ENCODE measurements around the gene KLHL2. TPM values are rescaled to one million over a fixed set of nuclear protein-coding genes. Genes with fewer than 3 reads are reported as not detected.

The KLHL2 gene
- total RNA-seq, 1 experiment from 2014 or later: 23.7 TPM

DNA sequence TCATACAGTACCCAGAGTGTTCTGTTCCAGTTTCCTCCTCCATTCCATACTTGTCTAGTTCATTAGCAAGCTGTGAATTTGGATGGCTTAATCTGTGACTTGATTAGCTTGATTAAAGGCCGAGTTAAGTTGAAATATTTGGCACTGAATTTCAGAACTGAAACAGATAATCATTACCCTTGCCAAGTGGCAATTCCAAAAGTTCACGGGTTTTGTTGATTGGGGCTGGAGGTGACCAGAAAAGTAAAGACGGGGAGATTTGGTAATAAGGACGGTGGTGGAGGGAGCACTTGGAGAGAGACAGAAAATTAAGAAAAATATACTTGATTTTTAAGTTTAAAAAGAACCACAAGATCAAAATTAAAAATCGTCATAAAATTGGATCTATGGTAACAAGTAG lies 21.9 kb upstream of the KLHL2 start:
- H3K9me3 ChIP-seq (ENCODE audit: low read depth, low read length, poor library complexity, severe bottlenecking): no peaks in the 10 kb centered on the region
- CTCF ChIA-PET: interaction anchor here (0.7 kb wide), 1 partner anchor 13 kb away, joined by 3 read pairs; no protein-coding TSS in a partner anchor
- no peaks in the 10 kb centered on the region for H3K27me3 ChIP-seq (replicated peaks; ENCODE audit: insufficient read depth, low read depth, low read length, poor library complexity)
- no peak overlapping the region for H3K4me3 ChIP-seq (ENCODE audit: low read depth, low read length, poor library complexity, severe bottlenecking)
- TF ChIP-seq, protein P1, sequence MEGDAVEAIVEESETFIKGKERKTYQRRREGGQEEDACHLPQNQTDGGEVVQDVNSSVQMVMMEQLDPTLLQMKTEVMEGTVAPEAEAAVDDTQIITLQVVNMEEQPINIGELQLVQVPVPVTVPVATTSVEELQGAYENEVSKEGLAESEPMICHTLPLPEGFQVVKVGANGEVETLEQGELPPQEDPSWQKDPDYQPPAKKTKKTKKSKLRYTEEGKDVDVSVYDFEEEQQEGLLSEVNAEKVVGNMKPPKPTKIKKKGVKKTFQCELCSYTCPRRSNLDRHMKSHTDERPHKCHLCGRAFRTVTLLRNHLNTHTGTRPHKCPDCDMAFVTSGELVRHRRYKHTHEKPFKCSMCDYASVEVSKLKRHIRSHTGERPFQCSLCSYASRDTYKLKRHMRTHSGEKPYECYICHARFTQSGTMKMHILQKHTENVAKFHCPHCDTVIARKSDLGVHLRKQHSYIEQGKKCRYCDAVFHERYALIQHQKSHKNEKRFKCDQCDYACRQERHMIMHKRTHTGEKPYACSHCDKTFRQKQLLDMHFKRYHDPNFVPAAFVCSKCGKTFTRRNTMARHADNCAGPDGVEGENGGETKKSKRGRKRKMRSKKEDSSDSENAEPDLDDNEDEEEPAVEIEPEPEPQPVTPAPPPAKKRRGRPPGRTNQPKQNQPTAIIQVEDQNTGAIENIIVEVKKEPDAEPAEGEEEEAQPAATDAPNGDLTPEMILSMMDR (conservative IDR thresholded peaks at IDR 0.05; ENCODE audit: low read depth, low read length): no peak
- TF ChIP-seq EZH2 (IDR thresholded peaks at IDR 0.05; ENCODE audit: borderline replicate concordance, low read depth, low read length, poor library complexity, severe bottlenecking): no peak
- intact Hi-C loops (cut with micrococcal nuclease; ENCODE audit: unreplicated experiment): no loop called here
- POLR2A ChIA-PET (ENCODE audit: low non-redundant PET): no interaction called here
- DNase-seq (ENCODE audit: low spot score): no peak
- H3K36me3 ChIP-seq (ENCODE audit: insufficient read depth, low read length, poor library complexity, severe bottlenecking): no peaks in the 10 kb centered on the region
- BruUV-seq (replicated peaks): no TSS peak
- H3K4me1 ChIP-seq (ENCODE audit: insufficient read depth, low read length, poor library complexity, severe bottlenecking): no peaks in the 10 kb centered on the region
- H3K27ac ChIP-seq (ENCODE audit: low read depth, low read length, poor library complexity, severe bottlenecking): no peak overlapping the region

DNA sequence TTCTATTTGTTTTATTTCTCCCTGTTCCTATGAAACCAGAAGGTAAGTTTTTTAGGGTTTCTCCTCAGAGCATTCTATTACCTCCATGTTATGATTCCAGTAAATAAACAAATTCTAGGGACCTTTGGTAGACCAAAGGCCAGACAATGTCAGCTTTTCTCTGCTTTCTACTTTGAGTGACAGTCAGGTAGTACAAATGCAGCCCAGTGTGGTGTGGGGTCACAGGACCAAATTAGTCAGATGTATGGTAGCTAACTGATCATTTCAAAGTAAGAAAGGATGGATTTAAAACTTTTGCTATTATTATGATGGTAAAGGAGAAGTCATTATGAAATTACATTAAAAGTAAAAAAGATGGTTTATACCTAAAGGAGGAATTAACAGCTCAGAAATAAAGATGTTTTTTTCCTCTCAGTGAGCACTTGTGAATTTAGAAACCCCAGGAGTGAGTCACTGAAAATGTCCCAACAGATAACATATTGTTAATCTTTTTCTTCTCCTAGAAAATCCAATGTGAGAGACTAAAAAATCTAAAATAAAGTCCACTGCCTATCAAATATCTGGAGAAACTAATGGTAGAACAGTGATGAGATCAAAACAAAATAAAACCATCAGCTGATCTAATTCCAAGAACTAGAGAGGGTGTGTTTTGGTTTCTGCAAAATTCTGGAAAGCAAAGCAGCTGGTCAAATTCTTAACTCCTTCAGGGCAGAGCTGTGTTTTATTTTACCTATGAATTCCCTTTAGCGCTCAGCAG lies 16.6 kb upstream of the KLHL2 start:
- no peaks in the 10 kb centered on the region for H3K9me3 ChIP-seq (ENCODE audit: low read depth, low read length, poor library complexity, severe bottlenecking)
- H3K27ac ChIP-seq (ENCODE audit: low read depth, low read length, poor library complexity, severe bottlenecking): no peak overlapping the region
- DNase-seq (ENCODE audit: low spot score): no peak
- intact Hi-C loops (cut with micrococcal nuclease; ENCODE audit: unreplicated experiment): no loop called here
- ChIA-PET POLR2A (ENCODE audit: low non-redundant PET) (no interaction called here), CTCF (no interaction called here)
- H3K4me1 ChIP-seq (ENCODE audit: insufficient read depth, low read length, poor library complexity, severe bottlenecking): no peaks in the 10 kb centered on the region
- H3K36me3 ChIP-seq (ENCODE audit: insufficient read depth, low read length, poor library complexity, severe bottlenecking): no peaks in the 10 kb centered on the region
- BruUV-seq (replicated peaks): no TSS peak
- no peak for TF ChIP-seq EZH2 (IDR thresholded peaks at IDR 0.05; ENCODE audit: borderline replicate concordance, low read depth, low read length, poor library complexity, severe bottlenecking)
- TF ChIP-seq, protein P1 (conservative IDR thresholded peaks at IDR 0.05; ENCODE audit: low read depth, low read length): no peak
- no peak overlapping the region for H3K4me3 ChIP-seq (ENCODE audit: low read depth, low read length, poor library complexity, severe bottlenecking)
- no peaks in the 10 kb centered on the region for H3K27me3 ChIP-seq (replicated peaks; ENCODE audit: insufficient read depth, low read depth, low read length, poor library complexity)

DNA sequence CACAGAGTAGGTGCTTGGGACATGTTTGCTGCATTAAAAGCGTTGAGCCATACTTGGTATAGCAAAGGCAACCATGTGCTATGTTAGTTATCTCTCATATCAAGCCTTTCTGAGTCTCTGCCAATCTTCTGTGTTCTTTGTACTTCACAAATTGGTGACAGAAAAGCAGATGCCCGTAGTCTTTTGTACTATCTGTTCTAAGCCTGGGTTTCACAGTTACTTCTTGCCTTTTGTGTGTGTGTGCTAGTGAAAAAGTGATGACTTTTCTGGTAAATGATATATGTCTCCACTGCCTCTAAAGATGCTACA lies 16.1 kb upstream of the KLHL2 start:
- H3K4me1 ChIP-seq (ENCODE audit: insufficient read depth, low read length, poor library complexity, severe bottlenecking): no peaks in the 10 kb centered on the region
- ChIA-PET CTCF (no interaction called here), POLR2A (ENCODE audit: low non-redundant PET) (no interaction called here)
- TF ChIP-seq, protein P1 (conservative IDR thresholded peaks at IDR 0.05; ENCODE audit: low read depth, low read length): no peak
- TF ChIP-seq EZH2 (IDR thresholded peaks at IDR 0.05; ENCODE audit: borderline replicate concordance, low read depth, low read length, poor library complexity, severe bottlenecking): no peak
- H3K4me3 ChIP-seq (ENCODE audit: low read depth, low read length, poor library complexity, severe bottlenecking): no peak overlapping the region
- no peaks in the 10 kb centered on the region for H3K27me3 ChIP-seq (replicated peaks; ENCODE audit: insufficient read depth, low read depth, low read length, poor library complexity)
- H3K27ac ChIP-seq (ENCODE audit: low read depth, low read length, poor library complexity, severe bottlenecking): no peak overlapping the region
- no peaks in the 10 kb centered on the region for H3K36me3 ChIP-seq (ENCODE audit: insufficient read depth, low read length, poor library complexity, severe bottlenecking)
- no TSS peak for BruUV-seq (replicated peaks)
- H3K9me3 ChIP-seq (ENCODE audit: low read depth, low read length, poor library complexity, severe bottlenecking): no peaks in the 10 kb centered on the region
- intact Hi-C loops (cut with micrococcal nuclease; ENCODE audit: unreplicated experiment): no loop called here
- no peak for DNase-seq (ENCODE audit: low spot score)
